ENCODE results near the gene ASB14.

The ASB14 gene

GRCh38 chr3:57233799-57234198 lies 58.7 kb downstream of the ASB14 start:
- TF ChIP-seq CTCF (IDR thresholded peaks at IDR 0.05; ENCODE audit: low read depth, low read length, missing control alignments), result no peak
- in situ Hi-C loops (cut with HindIII; ENCODE audit: low sequenced_read_pairs), result no loop called here
- H3K4me3 ChIP-seq (ENCODE audit: low read depth, low read length), result no peak overlapping the region
- DNase-seq (ENCODE audit: low read depth), result no peak

- H3K4me3 ChIP-seq (ENCODE audit: low read depth, low read length), result no peak overlapping the region
- in situ Hi-C loops (cut with HindIII; ENCODE audit: low sequenced_read_pairs), result no loop called here
- no peak for TF ChIP-seq CTCF (IDR thresholded peaks at IDR 0.05; ENCODE audit: low read depth, low read length, missing control alignments)
- DNase-seq (ENCODE audit: low read depth), result no peak
Measured at GRCh38 chr3:57230006-57230405, 62.5 kb downstream of the ASB14 start.

GRCh38 chr3:57227930-57228751 lies 64.3 kb downstream of the ASB14 start:
- in situ Hi-C loops (cut with HindIII; ENCODE audit: low sequenced_read_pairs), result no loop called here
- peak overlapping the region; percentile 57 for H3K4me3 ChIP-seq (ENCODE audit: low read depth, low read length)
- TF ChIP-seq CTCF (IDR thresholded peaks at IDR 0.05; ENCODE audit: low read depth, low read length, missing control alignments), result no peak
- DNase-seq (ENCODE audit: low read depth), result no peak

DNA sequence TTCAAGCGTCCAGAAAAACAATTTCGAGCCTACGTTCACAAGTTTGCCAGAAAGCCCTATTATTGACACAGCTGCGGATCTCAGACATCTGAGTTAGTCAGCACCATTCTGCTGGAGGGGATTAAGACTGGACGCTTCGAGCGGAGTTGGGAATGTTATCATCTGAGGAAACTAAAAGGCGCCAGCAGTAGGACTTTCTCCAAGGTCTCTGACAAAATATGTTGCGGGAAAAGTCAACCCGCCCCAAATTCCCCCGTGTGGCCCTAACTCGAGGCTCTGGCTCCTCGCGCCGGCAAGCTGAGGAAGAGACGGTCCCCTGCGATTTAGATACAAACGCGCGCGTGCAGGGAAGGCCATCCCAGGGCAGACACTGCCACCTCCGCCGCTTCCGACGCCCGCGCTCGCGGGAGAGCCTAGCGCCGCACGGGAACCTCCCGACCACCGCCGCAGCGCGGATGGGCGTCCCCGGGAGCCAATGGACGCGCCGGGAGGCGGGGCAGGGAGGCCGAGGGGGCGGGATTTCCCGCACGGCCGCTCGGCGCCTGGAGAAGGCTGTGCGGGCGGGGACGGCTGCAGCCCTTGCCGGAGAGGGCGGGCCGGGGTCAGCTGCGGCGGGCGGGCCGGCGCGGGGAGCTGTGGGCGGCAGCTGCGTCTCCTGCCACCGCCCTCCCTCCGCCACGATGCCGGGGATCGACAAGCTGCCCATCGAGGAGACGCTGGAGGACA lies 65.1 kb downstream of the ASB14 start, which contains the start of gene APPL1:
Gene APPL1 (plus strand): TSS at position 526 of the 726 bp plus-strand sequence. CDS start 155 bp downstream, at position 681.
- peak within 1 kb of the TSS; percentile 57 for H3K4me3 ChIP-seq (ENCODE audit: low read depth, low read length)
- no peak for TF ChIP-seq CTCF (IDR thresholded peaks at IDR 0.05; ENCODE audit: low read depth, low read length, missing control alignments)
- in situ Hi-C loops (cut with HindIII; ENCODE audit: low sequenced_read_pairs), result no loop called here
- DNase-seq (ENCODE audit: low read depth), result peak; percentile 70

- TF ChIP-seq CTCF (IDR thresholded peaks at IDR 0.05; ENCODE audit: low read depth, low read length, missing control alignments), result no peak
- no peak for DNase-seq (ENCODE audit: low read depth)
- no peak overlapping the region for H3K4me3 ChIP-seq (ENCODE audit: low read depth, low read length)
- in situ Hi-C loops (cut with HindIII; ENCODE audit: low sequenced_read_pairs), result no loop called here
Measured at GRCh38 chr3:57226176-57226575, 66.3 kb downstream of the ASB14 start.

DNA sequence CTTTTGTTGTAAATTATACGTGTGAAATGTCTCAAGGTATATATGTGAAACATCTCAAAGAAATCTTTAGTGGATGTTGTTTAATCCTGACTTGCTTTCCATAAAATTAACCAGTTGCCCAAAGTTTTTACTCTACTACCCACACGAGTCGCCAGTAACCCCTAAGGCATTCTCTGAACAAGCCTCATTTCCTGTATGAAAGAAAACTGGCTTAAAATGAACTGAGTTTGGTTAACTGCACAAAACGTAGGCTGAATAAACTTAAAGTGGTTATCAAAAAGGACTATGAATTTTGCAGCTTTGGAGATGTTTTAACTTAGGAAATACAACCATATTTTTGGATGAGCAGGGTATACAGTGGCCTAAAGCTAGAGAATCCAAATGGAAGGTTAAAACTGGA lies 67.6 kb downstream of the ASB14 start:
- no peak for DNase-seq (ENCODE audit: low read depth)
- no peak for TF ChIP-seq CTCF (IDR thresholded peaks at IDR 0.05; ENCODE audit: low read depth, low read length, missing control alignments)
- no peak overlapping the region for H3K4me3 ChIP-seq (ENCODE audit: low read depth, low read length)
- in situ Hi-C loops (cut with HindIII; ENCODE audit: low sequenced_read_pairs), result no loop called here
